GM20000 (cell line): ENCODE data around the gene SPATA18.

Source experiments
- DNase-seq: peaks from one replicate; pipeline ENCODE4 v3.0.0; 2012; ENCODE audit warnings: low spot score
- CTCF ChIP-seq: IDR thresholded peaks from 2 replicates; pipeline ENCODE4 v1.5.1; 2012; ENCODE audit warnings: mild to moderate bottlenecking, control low read depth; ENCODE audit errors: extremely low read depth, missing control alignments

SPATA18 gene

GRCh38 chr4:52051615-52052474 is 741 bp downstream of the SPATA18 start:
- DNase-seq = peak; percentile 70
- no peak for TF ChIP-seq CTCF

- no peak for TF ChIP-seq CTCF
- DNase-seq = peak; percentile 79
Measured at GRCh38 chr4:52052475-52052780, 1.3 kb downstream of the SPATA18 start.

GRCh38 chr4:52054254-52054653 is 3.1 kb downstream of the SPATA18 start:
- TF ChIP-seq CTCF = no peak
- no peak for DNase-seq

GRCh38 chr4:52057196-52057595 is 6.1 kb downstream of the SPATA18 start:
- DNase-seq = no peak
- no peak for TF ChIP-seq CTCF

- DNase-seq = no peak
- TF ChIP-seq CTCF = no peak
Measured at GRCh38 chr4:52058275-52058674, 7.2 kb downstream of the SPATA18 start.

GRCh38 chr4:52059372-52059771 is 8.3 kb downstream of the SPATA18 start:
- TF ChIP-seq CTCF = no peak
- DNase-seq = no peak

- DNase-seq = no peak
- no peak for TF ChIP-seq CTCF
Measured at GRCh38 chr4:52069571-52069970, 18.5 kb downstream of the SPATA18 start.
